Mesangial cell (primary cell): ENCODE results near the gene HDAC3. TPM values are rescaled to one million over a fixed set of nuclear protein-coding genes. Genes with fewer than 3 reads are reported as not detected.

Experiments
- total RNA-seq: library from RNA; depleted of rRNA; stranded (reverse); fragments of >200 nt; gene quantifications from 2 replicates; pipeline ENCODE4 v1.2.3, GENCODE V29; 2015

The HDAC3 gene
- 48.2 and 49.1 TPM in 2 replicates for total RNA-seq

GRCh38 chr5:141636413-141637122 is at the start of gene HDAC3, which contains the start of gene RELL2:
Gene HDAC3 (minus strand): TSS chr5:141636849. CDS start chr5:141636790, 59 bp downstream.
Gene RELL2 (plus strand): TSS chr5:141636997. CDS start chr5:141638226, 1,229 bp downstream.

GRCh38 chr5:141681695-141682641 is 45.3 kb upstream of the HDAC3 start, which contains the start of gene ARAP3:
Gene ARAP3 (minus strand): TSS chr5:141682230. CDS start chr5:141680486, 1,744 bp downstream.

GRCh38 chr5:141650851-141651727 is 14.4 kb upstream of the HDAC3 start, which contains the start of gene FCHSD1:
Gene FCHSD1 (minus strand): TSS chr5:141651418. CDS start chr5:141651368, 50 bp downstream.

GRCh38 chr5:141618804-141619554 is 17.7 kb downstream of the HDAC3 start, which contains the start of gene DIAPH1:
Gene DIAPH1 (minus strand): TSS chr5:141619000. CDS start chr5:141618914, 86 bp downstream.

Other genes starting within 250 kb of the HDAC3 start
- gene PCDHGB4, start 249.2 kb downstream of the HDAC3 start, total RNA-seq = 4.2 and 7.1 TPM in 2 replicates
- under 0.01 and 0.89 TPM in 2 replicates for gene PCDHGA8, start 244.2 kb downstream of the HDAC3 start, total RNA-seq
- gene PCDHGB5, start 238.9 kb downstream of the HDAC3 start, total RNA-seq = 10.6 and 15.8 TPM in 2 replicates
- 0.98 and 6.1 TPM in 2 replicates for gene PCDHGA9, start 234.1 kb downstream of the HDAC3 start, total RNA-seq
- gene PCDHGB6, start 228.8 kb downstream of the HDAC3 start, total RNA-seq = 2.0 and 6.3 TPM in 2 replicates
- gene PCDHGA10, start 223.9 kb downstream of the HDAC3 start, total RNA-seq = 2.8 and 10.5 TPM in 2 replicates
- gene PCDHGB7, start 219.2 kb downstream of the HDAC3 start, total RNA-seq = 5.1 and 18.1 TPM in 2 replicates
- gene PCDHGA11, start 215.8 kb downstream of the HDAC3 start, total RNA-seq = 5.4 and 10.4 TPM in 2 replicates
- 3.4 and 13.8 TPM in 2 replicates for gene PCDHGA12, start 206.3 kb downstream of the HDAC3 start, total RNA-seq
- 36.5 and 60.1 TPM in 2 replicates for gene PCDHGC3, start 160.9 kb downstream of the HDAC3 start, total RNA-seq
- 0.38 and 0.81 TPM in 2 replicates for gene PCDHGC4, start 151.8 kb downstream of the HDAC3 start, total RNA-seq
- gene PCDHGC5, start 147.8 kb downstream of the HDAC3 start, total RNA-seq = 0.33 and 1.4 TPM in 2 replicates
- 58.8 and 101 TPM in 2 replicates for gene DIAPH1, start 17.8 kb downstream of the HDAC3 start, total RNA-seq
- gene RELL2, start 148 bp upstream of the HDAC3 start, total RNA-seq = 4.6 and 5.8 TPM in 2 replicates
- gene FCHSD1, start 14.6 kb upstream of the HDAC3 start, total RNA-seq = 11.9 and 16.1 TPM in 2 replicates
- gene ARAP3, start 45.4 kb upstream of the HDAC3 start, total RNA-seq = 6.0 and 7.2 TPM in 2 replicates
- gene PCDH1, start 241.6 kb upstream of the HDAC3 start, total RNA-seq = 0.76 and 1.1 TPM in 2 replicates